ENCODE results near the gene DNMT3A. TPM values are rescaled to one million over a fixed set of nuclear protein-coding genes. Genes with fewer than 3 reads are reported as not detected.

DNMT3A gene
- total and polyA plus RNA-seq, 10 donors, result 9.0 to 64.6 (median 33.2) TPM

DNA sequence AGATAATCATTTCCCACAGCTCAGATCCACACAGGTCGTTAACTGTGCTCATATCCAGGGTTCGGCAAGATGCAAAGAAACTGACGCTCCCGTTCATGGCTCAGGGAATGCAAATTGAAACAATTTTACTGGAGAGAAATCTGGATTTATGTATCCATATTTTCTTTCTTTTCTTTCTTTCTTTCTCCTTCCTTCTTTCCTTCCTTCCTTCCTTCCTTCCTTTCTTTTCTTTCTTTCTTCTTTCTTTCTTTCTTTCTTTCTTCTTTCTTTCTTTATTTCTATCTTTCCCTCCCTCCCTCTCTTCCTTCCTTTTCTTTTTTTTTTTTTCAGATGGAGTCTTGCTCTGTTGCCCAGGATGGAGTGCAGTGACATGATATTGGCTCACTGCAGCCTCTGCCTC, 153.3 kb downstream of the DNMT3A start:
- WGBS, 5 donors, result 86 to 94% (median 88%) methylated on average over 4 of the region's 4 CpGs
- Histone ChIP-seq H3K4me3 (no peak overlapping the region), H3K4me1 (no peaks in the 10 kb centered on the region), H3K9me3 (no peaks in the 10 kb centered on the region), H3K27ac (no peak overlapping the region), H3K27me3 (replicated peaks in 1 of 7) (no peaks in the 10 kb centered on the region), H3K36me3 (no peaks in the 10 kb centered on the region)
- TF ChIP-seq POLR2A (IDR thresholded peaks at IDR 0.05) (no peak), POLR2AphosphoS5 (IDR thresholded peaks at IDR 0.05) (no peak)
- TF ChIP-seq, protein P1, sequence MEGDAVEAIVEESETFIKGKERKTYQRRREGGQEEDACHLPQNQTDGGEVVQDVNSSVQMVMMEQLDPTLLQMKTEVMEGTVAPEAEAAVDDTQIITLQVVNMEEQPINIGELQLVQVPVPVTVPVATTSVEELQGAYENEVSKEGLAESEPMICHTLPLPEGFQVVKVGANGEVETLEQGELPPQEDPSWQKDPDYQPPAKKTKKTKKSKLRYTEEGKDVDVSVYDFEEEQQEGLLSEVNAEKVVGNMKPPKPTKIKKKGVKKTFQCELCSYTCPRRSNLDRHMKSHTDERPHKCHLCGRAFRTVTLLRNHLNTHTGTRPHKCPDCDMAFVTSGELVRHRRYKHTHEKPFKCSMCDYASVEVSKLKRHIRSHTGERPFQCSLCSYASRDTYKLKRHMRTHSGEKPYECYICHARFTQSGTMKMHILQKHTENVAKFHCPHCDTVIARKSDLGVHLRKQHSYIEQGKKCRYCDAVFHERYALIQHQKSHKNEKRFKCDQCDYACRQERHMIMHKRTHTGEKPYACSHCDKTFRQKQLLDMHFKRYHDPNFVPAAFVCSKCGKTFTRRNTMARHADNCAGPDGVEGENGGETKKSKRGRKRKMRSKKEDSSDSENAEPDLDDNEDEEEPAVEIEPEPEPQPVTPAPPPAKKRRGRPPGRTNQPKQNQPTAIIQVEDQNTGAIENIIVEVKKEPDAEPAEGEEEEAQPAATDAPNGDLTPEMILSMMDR (IDR thresholded peaks at IDR 0.05 in 8 of 11, conservative IDR thresholded peaks at IDR 0.05 in 3 of 11), result no peak
- no peak for DNase-seq
- intact Hi-C loops (cut with DNase I; ENCODE audit: low total_unique reads), result no loop called here

DNA sequence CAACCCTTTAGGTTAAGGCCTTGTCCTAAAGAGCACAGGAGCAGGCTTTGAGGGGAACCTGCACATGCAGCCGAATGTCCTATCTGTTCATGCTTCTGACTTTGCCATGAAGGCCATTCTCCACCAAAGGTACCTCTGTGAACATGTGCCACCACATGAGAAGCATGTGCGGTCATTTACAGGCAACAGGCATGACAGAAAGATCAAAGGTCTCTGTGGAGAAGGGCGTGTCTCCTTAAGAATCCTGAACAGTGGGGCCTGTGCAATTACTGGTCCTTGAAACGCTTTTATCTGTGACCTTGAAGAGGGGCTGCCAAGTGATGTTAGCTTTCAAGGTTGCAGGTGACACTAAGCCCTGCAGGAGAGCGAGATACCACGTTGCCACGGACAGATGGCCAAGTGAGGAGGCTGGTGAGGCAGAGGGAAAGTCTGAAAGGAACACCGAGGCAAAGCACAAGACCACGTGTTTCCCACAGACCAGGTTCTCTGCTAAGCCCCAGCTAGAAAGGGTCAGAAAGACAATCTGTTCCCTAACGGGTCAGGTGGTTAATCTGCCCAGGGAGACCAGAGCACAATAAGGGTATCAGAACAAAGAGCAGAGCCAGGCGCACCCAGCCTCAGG, 153.9 kb downstream of the DNMT3A start:
- Histone ChIP-seq H3K27ac (no peak overlapping the region), H3K36me3 (no peaks in the 10 kb centered on the region), H3K9me3 (no peaks in the 10 kb centered on the region), H3K4me3 (no peak overlapping the region), H3K4me1 (no peaks in the 10 kb centered on the region), H3K27me3 (replicated peaks in 1 of 7) (no peaks in the 10 kb centered on the region)
- no peak for DNase-seq
- intact Hi-C loops (cut with DNase I; ENCODE audit: low total_unique reads), result no loop called here
- TF ChIP-seq POLR2A (IDR thresholded peaks at IDR 0.05), result no peak
- TF ChIP-seq POLR2AphosphoS5 (IDR thresholded peaks at IDR 0.05), result no peak
- TF ChIP-seq, protein P1 (IDR thresholded peaks at IDR 0.05 in 8 of 11, conservative IDR thresholded peaks at IDR 0.05 in 3 of 11), result no peak
- WGBS, 5 donors, result 71 to 85% (median 77%) methylated on average over 11 of the region's 11 CpGs

DNA sequence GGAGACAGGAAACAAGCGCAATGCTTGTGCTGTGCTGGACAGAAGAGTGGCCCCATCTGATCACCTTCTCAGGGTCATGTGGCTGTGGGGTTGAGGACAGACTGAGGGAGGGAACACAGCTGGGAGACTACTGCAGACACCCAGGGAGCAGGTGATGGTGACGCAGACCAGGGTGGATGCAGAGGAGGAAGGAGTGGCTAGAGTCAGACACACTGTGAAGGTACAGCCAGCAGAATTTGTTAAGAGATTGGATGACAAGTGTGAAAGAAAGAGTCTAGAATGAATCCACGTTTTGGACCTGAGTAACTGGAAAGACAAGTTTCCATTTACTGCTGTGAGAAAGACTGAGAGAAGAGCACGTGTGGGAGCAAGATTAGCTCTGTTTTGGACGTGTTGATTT, 157.5 kb downstream of the DNMT3A start:
- Histone ChIP-seq H3K4me3 (no peak overlapping the region), H3K36me3 (no peaks in the 10 kb centered on the region), H3K27ac (no peak overlapping the region), H3K4me1 (no peaks in the 10 kb centered on the region), H3K9me3 (peaks cover 0 to 3% (median 0%) of the 10 kb centered on the region in 8 donors), H3K27me3 (replicated peaks in 1 of 7) (peaks cover 0 to 5% (median 0%) of the 10 kb centered on the region in 7 donors)
- intact Hi-C loops (cut with DNase I; ENCODE audit: low total_unique reads), result no loop called here
- TF ChIP-seq, protein P1 (IDR thresholded peaks at IDR 0.05 in 8 of 11, conservative IDR thresholded peaks at IDR 0.05 in 3 of 11), result no peak
- no peak for TF ChIP-seq POLR2A (IDR thresholded peaks at IDR 0.05)
- WGBS, 5 donors, result 75 to 85% (median 79%) methylated on average over 5 of the region's 5 CpGs
- DNase-seq, result no peak

DNA sequence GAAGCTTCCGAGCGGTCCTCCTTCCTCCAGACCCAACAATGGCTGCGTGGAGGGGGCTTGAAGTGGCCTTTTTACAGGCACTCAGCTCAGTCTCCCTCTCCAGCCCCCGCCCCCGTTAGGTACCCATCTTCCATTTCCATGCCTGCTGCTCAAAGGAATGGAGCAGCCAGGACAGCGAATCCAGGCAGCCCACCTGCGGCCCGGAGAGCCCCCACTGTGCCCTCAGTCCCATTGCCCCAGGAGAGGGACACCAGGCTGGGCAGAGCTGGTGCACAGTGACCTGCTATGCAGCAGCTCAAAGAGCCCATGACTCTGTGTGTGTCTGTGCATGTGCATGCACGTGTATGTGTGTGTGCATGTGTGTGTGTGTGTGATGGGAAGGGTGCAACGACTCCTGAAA, 162.7 kb downstream of the DNMT3A start:
- Histone ChIP-seq H3K4me3 (no peak overlapping the region), H3K9me3 (peaks cover 0 to 3% (median 0%) of the 10 kb centered on the region in 8 donors), H3K4me1 (no peaks in the 10 kb centered on the region), H3K27ac (no peak overlapping the region), H3K36me3 (no peaks in the 10 kb centered on the region), H3K27me3 (replicated peaks in 1 of 7) (peaks cover 0 to 27% (median 0%) of the 10 kb centered on the region in 7 donors)
- intact Hi-C loops (cut with DNase I; ENCODE audit: low total_unique reads), result no loop called here
- no peak for DNase-seq
- TF ChIP-seq POLR2AphosphoS5 (IDR thresholded peaks at IDR 0.05) (no peak), POLR2A (IDR thresholded peaks at IDR 0.05) (no peak)
- TF ChIP-seq, protein P1 (IDR thresholded peaks at IDR 0.05 in 8 of 11, conservative IDR thresholded peaks at IDR 0.05 in 3 of 11), result no peak
- WGBS, 5 donors, result 78 to 91% (median 88%) methylated on average over 10 of the region's 10 CpGs

Small RNAs within 50 kb of the gene (microRNA-seq; reads per million reads assigned to microRNA genes)
- 262 to 402 (median 375) reads per million in 3 donors for gene MIR1301

Small RNAs within 50 kb of the gene (small RNA-seq; reads per million reads assigned to genes)
- gene MIR1301, result 3.1 to 5.6 (median 4.0) reads per million in 4 donors

Other genes starting within 250 kb of the DNMT3A start
- gene POMC, start 173.3 kb downstream of the DNMT3A start, total RNA-seq, result 1 to 10 TPM; 2.4 to 4.9 (median 3.2) TPM
- 1 to 10 TPM; 7.4 to 9.8 (median 8.8) TPM for gene POMC, start 173.3 kb downstream of the DNMT3A start, polyA plus RNA-seq